Upper lobe of left lung (tissue), 4 donors: ENCODE results near the gene TAS2R13.

Experiments
- POLR2A ChIP-seq, 4 donors: fragments of 450-650 bp; IDR thresholded peaks; one replicate each; pipeline ENCODE4 v1.5.1; 2016 to 2017; ENCODE audit warnings: antibody characterized with exemption in 4 of 4, mild to moderate bottlenecking in 2 of 4
- POLR2AphosphoS5 ChIP-seq, 2 donors: sonication (generic); formaldehyde crosslinking; IDR thresholded peaks; one replicate each; pipeline ENCODE4 v1.5.1; 2017; ENCODE audit warnings: antibody characterized with exemption in 2 of 2
- TF ChIP-seq, protein P1 (sequence below), 6 experiments: fragments of 450-650 bp in 4 of 6; fragments of 200-600 bp in 2 of 6; sonication (generic) in 2 of 6; IDR thresholded peaks; one replicate each; pipeline ENCODE4 v1.5.1; 2016 to 2019; ENCODE audit warnings: antibody characterized with exemption in 6 of 6

DNA sequence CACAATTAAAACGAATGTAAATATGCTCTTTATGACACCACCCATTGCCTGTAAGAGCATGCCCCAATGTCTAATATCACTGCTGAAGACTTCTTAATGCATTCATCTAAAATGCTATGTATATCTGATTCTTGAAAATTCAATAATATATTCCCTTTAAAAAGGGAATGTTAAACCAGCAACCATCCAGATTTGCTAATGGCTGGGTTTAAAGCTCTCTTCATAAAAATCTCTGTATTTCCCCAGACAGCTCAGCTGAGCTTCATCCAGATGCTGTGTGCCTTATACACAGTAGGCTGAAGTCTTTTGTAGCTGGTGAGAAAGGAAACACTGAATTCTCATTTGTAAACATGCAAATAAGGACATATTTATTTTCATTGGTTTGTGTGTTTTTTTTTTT is 29.8 kb upstream of the TAS2R13 start, which contains the start of gene TAS2R14:
- TF ChIP-seq, protein P1, sequence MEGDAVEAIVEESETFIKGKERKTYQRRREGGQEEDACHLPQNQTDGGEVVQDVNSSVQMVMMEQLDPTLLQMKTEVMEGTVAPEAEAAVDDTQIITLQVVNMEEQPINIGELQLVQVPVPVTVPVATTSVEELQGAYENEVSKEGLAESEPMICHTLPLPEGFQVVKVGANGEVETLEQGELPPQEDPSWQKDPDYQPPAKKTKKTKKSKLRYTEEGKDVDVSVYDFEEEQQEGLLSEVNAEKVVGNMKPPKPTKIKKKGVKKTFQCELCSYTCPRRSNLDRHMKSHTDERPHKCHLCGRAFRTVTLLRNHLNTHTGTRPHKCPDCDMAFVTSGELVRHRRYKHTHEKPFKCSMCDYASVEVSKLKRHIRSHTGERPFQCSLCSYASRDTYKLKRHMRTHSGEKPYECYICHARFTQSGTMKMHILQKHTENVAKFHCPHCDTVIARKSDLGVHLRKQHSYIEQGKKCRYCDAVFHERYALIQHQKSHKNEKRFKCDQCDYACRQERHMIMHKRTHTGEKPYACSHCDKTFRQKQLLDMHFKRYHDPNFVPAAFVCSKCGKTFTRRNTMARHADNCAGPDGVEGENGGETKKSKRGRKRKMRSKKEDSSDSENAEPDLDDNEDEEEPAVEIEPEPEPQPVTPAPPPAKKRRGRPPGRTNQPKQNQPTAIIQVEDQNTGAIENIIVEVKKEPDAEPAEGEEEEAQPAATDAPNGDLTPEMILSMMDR (IDR thresholded peaks at IDR 0.05) = no peak
- TF ChIP-seq POLR2A (IDR thresholded peaks at IDR 0.05) (no peak), POLR2AphosphoS5 (IDR thresholded peaks at IDR 0.05) (no peak)
